HG02870 (cell line): Measurements from ENCODE around the gene RAD51B.

Experiments used
- ATAC-seq: cut with Tn5 transposase; IDR thresholded peaks from one replicate; pipeline ENCODE4 v1.9.1; 2021; ENCODE audit warnings: mild to moderate bottlenecking, moderate library complexity; ENCODE audit not compliant: unreplicated experiment

The RAD51B gene

GRCh38 chr14:68593806-68594536 lies 774.4 kb downstream of the RAD51B start:
- no peak for ATAC-seq

GRCh38 chr14:68594737-68595380 lies 775.3 kb downstream of the RAD51B start:
- no peak for ATAC-seq

GRCh38 chr14:68596211-68596610 lies 776.6 kb downstream of the RAD51B start:
- ATAC-seq = no peak

GRCh38 chr14:68596701-68597100 lies 777.1 kb downstream of the RAD51B start:
- no peak for ATAC-seq

- ATAC-seq = no peak
Measured at GRCh38 chr14:68598089-68598488, 778.5 kb downstream of the RAD51B start.

GRCh38 chr14:68598621-68599447 lies 779.3 kb downstream of the RAD51B start:
- ATAC-seq = no peak

GRCh38 chr14:68599896-68600610 lies 780.5 kb downstream of the RAD51B start:
- ATAC-seq = no peak

- ATAC-seq = no peak
Measured at GRCh38 chr14:68602507-68602906, 782.9 kb downstream of the RAD51B start.

GRCh38 chr14:68603533-68604360 lies 784.2 kb downstream of the RAD51B start:
- ATAC-seq = no peak

GRCh38 chr14:68604361-68604730 lies 784.8 kb downstream of the RAD51B start:
- ATAC-seq = no peak

- no peak for ATAC-seq
Measured at GRCh38 chr14:68604822-68605221, 785.2 kb downstream of the RAD51B start.

- ATAC-seq = no peak
Measured at GRCh38 chr14:68606176-68606575, 786.6 kb downstream of the RAD51B start.

GRCh38 chr14:68606644-68607043 lies 787.1 kb downstream of the RAD51B start:
- no peak for ATAC-seq

- no peak for ATAC-seq
Measured at GRCh38 chr14:68607081-68607866, 787.7 kb downstream of the RAD51B start.

GRCh38 chr14:68607867-68608573 lies 788.4 kb downstream of the RAD51B start:
- ATAC-seq = no peak

GRCh38 chr14:68608574-68608962 lies 789.0 kb downstream of the RAD51B start:
- ATAC-seq = no peak

- ATAC-seq = no peak
Measured at GRCh38 chr14:68609012-68609411, 789.4 kb downstream of the RAD51B start.

- no peak for ATAC-seq
Measured at GRCh38 chr14:68610251-68610793, 790.7 kb downstream of the RAD51B start.

- no peak for ATAC-seq
Measured at GRCh38 chr14:68611599-68611998, 792.0 kb downstream of the RAD51B start.
